OCI-LY1 (cell line): ENCODE data around the gene ZNF687.

ENCODE experiments used
- H2AFZ ChIP-seq: fragments of 200-600 bp; sonication (generic), shearing (Covaris generic); 2 replicates; pipeline ENCODE4 v1.6.0; 2014; ENCODE audit warnings: antibody characterized with exemption, mild to moderate bottlenecking, low read length
- H3F3A ChIP-seq: fragments of 200-600 bp; sonication (generic), shearing (Covaris generic); 2 replicates; pipeline ENCODE4 v1.6.0; 2014; ENCODE audit warnings: mild to moderate bottlenecking, antibody characterized with exemption, low read length, moderate library complexity; ENCODE audit not compliant: insufficient read depth
- H3K27ac ChIP-seq: fragments of 200-600 bp; sonication (generic); 2 replicates; pipeline ENCODE4 v1.5.1; 2014; ENCODE audit warnings: low read length, mixed run types, mild to moderate bottlenecking, low read depth; ENCODE audit not compliant: poor library complexity, severe bottlenecking
- H3K27me3 ChIP-seq: fragments of 200-600 bp; sonication (generic); 2 replicates; pipeline ENCODE4 v1.6.0; 2014; ENCODE audit warnings: antibody characterized with exemption, mild to moderate bottlenecking, low read length, moderate library complexity; ENCODE audit not compliant: insufficient read depth
- H3K36me3 ChIP-seq: fragments of 200-600 bp; sonication (generic); 2 replicates; pipeline ENCODE4 v1.6.1; 2014; ENCODE audit warnings: mild to moderate bottlenecking, antibody characterized with exemption, low read length, moderate library complexity, mixed read lengths; ENCODE audit not compliant: insufficient read depth
- H3K4me1 ChIP-seq: fragments of 200-600 bp; sonication (generic); 2 replicates; pipeline ENCODE4 v1.5.1; 2014; ENCODE audit warnings: mild to moderate bottlenecking, low read length, moderate library complexity; ENCODE audit not compliant: insufficient read depth, severe bottlenecking
- H3K4me2 ChIP-seq: fragments of 200-600 bp; sonication (generic), shearing (Covaris generic); 2 replicates; pipeline ENCODE4 v1.6.1; 2014; ENCODE audit warnings: low read length
- H3K4me3 ChIP-seq: fragments of 200-600 bp; sonication (generic); 2 replicates; pipeline ENCODE4 v1.5.1; 2014; ENCODE audit warnings: low read length, low read depth, mild to moderate bottlenecking, mixed read lengths; ENCODE audit not compliant: poor library complexity, severe bottlenecking
- H3K79me2 ChIP-seq: fragments of 200-600 bp; shearing (Covaris generic); 2 replicates; pipeline ENCODE4 v1.6.1; 2016; ENCODE audit warnings: mixed run types, low read length, mixed read lengths; ENCODE audit not compliant: insufficient read depth
- H3K9ac ChIP-seq: fragments of 200-600 bp; sonication (generic), shearing (Covaris generic); 2 replicates; pipeline ENCODE4 v1.6.1; 2014; ENCODE audit warnings: mild to moderate bottlenecking, low read length, mixed read lengths
- H3K9me2 ChIP-seq: fragments of 200-600 bp; sonication (generic), shearing (Covaris generic); 2 replicates; pipeline ENCODE4 v1.6.1; 2014; ENCODE audit warnings: low read depth, mild to moderate bottlenecking, low read length, mixed read lengths
- H3K9me3 ChIP-seq: fragments of 200-600 bp; shearing (Covaris generic); 2 replicates; pipeline ENCODE4 v1.6.1; 2014; ENCODE audit warnings: low read length, mixed read lengths
- H4K20me1 ChIP-seq: fragments of 200-600 bp; sonication (generic), shearing (Covaris generic); 2 replicates; pipeline ENCODE4 v1.6.0; 2016; ENCODE audit warnings: mild to moderate bottlenecking, low read length; ENCODE audit not compliant: insufficient read depth
- EZH2 ChIP-seq: fragments of 200-600 bp; sonication (generic), shearing (Covaris generic); IDR thresholded peaks from 2 replicates; pipeline ENCODE4 v1.8.0; 2017; ENCODE audit warnings: borderline replicate concordance, mixed run types, mild to moderate bottlenecking, antibody characterized with exemption, low read length, moderate library complexity, mixed read lengths
- TF ChIP-seq, protein P1 (sequence below): fragments of 200-600 bp; sonication (generic), shearing (Covaris generic); IDR thresholded peaks from 2 replicates; pipeline ENCODE4 v1.5.1; 2017; ENCODE audit warnings: mild to moderate bottlenecking, antibody characterized with exemption, low read length, moderate library complexity, mixed read lengths

The ZNF687 gene

DNA sequence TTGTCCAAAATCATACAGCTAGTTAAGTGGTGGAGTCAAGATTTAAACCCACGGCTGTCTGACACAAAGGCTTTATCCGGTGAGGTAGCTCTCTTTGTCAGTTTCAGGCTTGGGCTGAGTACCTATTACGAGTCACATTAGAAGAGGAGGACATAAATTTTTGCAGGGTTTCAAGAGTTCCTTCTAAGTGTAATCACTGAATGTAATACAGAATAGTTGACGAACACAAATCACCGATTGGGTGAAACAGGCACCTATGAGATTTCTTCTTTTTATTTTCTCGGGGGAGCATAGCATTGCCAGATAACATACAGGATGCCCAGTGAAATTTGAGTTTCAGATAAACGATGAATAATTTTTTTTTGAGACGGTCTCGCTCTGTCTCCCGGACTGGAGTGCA, 26.7 kb upstream of the ZNF687 start:
- Histone ChIP-seq H3K9ac (peak overlapping the region; percentile 88), H3K27ac (peak overlapping the region; percentile 42), H3K9me2 (no peaks in the 10 kb centered on the region), H3K4me1 (peaks cover 7% of the 10 kb centered on the region), H4K20me1 (no peaks in the 10 kb centered on the region), H3K79me2 (peaks cover 44% of the 10 kb centered on the region), H3K4me3 (peak overlapping the region; percentile 89), H3F3A (no peaks in the 10 kb centered on the region; the same call in 1 of the 2 replicates), H3K4me2 (peak overlapping the region; percentile 98), H3K36me3 (0 out of 2 replicates have a peak, but pooled peaks cover 10% of the 10 kb centered on the region), H3K27me3 (no peaks in the 10 kb centered on the region), H3K9me3 (no peaks in the 10 kb centered on the region), H2AFZ (no peak overlapping the region)
- no peak for TF ChIP-seq EZH2
- TF ChIP-seq, protein P1, sequence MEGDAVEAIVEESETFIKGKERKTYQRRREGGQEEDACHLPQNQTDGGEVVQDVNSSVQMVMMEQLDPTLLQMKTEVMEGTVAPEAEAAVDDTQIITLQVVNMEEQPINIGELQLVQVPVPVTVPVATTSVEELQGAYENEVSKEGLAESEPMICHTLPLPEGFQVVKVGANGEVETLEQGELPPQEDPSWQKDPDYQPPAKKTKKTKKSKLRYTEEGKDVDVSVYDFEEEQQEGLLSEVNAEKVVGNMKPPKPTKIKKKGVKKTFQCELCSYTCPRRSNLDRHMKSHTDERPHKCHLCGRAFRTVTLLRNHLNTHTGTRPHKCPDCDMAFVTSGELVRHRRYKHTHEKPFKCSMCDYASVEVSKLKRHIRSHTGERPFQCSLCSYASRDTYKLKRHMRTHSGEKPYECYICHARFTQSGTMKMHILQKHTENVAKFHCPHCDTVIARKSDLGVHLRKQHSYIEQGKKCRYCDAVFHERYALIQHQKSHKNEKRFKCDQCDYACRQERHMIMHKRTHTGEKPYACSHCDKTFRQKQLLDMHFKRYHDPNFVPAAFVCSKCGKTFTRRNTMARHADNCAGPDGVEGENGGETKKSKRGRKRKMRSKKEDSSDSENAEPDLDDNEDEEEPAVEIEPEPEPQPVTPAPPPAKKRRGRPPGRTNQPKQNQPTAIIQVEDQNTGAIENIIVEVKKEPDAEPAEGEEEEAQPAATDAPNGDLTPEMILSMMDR = no peak

DNA sequence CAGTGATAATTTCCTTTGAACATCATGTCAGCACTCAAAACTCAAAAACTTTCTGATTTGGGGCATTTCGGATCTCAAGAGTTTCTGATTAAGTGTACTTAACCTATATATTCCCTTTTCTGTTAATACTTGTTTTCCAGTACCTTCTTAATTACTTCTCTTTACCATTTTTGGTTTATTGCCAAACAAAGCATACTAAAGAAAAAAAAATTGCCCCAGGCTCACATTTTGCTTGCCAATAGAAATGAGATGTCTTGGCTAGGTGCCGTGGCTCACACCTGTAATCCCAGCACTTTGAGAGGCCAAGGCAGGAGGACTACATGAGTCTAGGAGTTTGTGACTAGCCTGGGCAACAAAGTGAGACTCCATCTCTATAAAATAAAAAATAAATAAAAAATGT, 22.7 kb upstream of the ZNF687 start:
- H3F3A ChIP-seq = no peaks in the 10 kb centered on the region
- no peak overlapping the region for H3K4me2 ChIP-seq
- H3K9me2 ChIP-seq = no peaks in the 10 kb centered on the region
- no peaks in the 10 kb centered on the region for H3K9me3 ChIP-seq
- H3K79me2 ChIP-seq = peaks cover 44% of the 10 kb centered on the region
- TF ChIP-seq, protein P1 = no peak
- no peak for TF ChIP-seq EZH2
- no peaks in the 10 kb centered on the region for H4K20me1 ChIP-seq
- no peak overlapping the region for H3K4me3 ChIP-seq
- H3K27me3 ChIP-seq = no peaks in the 10 kb centered on the region
- no peak overlapping the region for H3K27ac ChIP-seq
- H3K9ac ChIP-seq = no peak overlapping the region
- peaks cover 7% of the 10 kb centered on the region for H3K4me1 ChIP-seq
- peaks cover 32% of the 10 kb centered on the region for H3K36me3 ChIP-seq
- no peak overlapping the region for H2AFZ ChIP-seq

DNA sequence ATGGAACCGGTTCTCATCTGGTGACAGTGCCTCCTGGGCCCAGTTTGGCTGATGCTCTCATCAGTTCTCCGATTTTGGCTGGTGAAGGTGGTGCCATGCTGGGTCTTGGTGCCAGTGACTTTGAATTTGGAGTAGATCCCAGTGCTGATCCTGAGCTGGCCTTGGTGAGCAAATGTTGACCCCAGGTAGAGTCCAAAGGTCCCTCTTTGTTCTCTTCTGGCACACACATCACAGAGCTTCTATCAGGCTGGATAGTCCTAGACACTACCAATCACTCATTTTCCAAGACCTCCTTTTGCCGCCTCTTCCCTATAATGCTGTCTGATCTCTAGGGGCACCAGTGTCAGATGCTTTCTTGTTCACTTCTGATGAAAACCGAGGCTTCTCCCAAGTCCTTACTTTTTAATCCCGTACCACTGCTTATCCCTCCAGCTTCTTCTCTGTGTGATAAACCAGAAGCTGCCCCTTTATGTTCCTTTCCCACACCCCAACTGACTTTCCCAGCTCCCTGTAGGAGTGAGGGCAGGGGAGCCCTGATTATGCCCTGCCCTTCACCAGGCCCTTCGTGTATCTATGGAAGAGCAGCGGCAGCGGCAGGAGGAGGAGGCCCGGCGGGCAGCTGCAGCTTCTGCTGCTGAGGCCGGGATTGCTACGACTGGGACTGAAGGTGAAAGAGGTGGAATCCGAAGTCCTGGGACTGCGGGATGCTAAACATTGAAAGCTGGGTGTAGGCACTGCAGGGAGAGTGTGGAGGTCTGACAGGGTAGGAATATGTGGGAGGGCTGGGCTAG, 16.5 kb upstream of the ZNF687 start:
- TF ChIP-seq, protein P1 = no peak
- TF ChIP-seq EZH2 = no peak
- no peaks in the 10 kb centered on the region for H3K79me2 ChIP-seq
- no peak overlapping the region for H3K4me3 ChIP-seq
- no peak overlapping the region for H2AFZ ChIP-seq
- H3K4me2 ChIP-seq = no peak overlapping the region
- H3F3A ChIP-seq = no peaks in the 10 kb centered on the region
- H3K9me2 ChIP-seq = no peaks in the 10 kb centered on the region
- no peaks in the 10 kb centered on the region for H3K4me1 ChIP-seq
- H3K9me3 ChIP-seq = no peaks in the 10 kb centered on the region
- H3K27me3 ChIP-seq = no peaks in the 10 kb centered on the region
- no peak overlapping the region for H3K27ac ChIP-seq
- no peak overlapping the region for H3K9ac ChIP-seq
- peaks cover 73% of the 10 kb centered on the region for H3K36me3 ChIP-seq
- H4K20me1 ChIP-seq = no peaks in the 10 kb centered on the region
